NT2/D1 (cell line): ENCODE results near the gene TRIM50.

Source experiments
- SUZ12 ChIP-seq: IDR thresholded peaks from 2 replicates; pipeline ENCODE4 v1.6.1; 2011; ENCODE audit not compliant: insufficient read length, insufficient read depth; ENCODE audit errors: extremely low read depth
- YY1 ChIP-seq: IDR thresholded peaks from 2 replicates; pipeline ENCODE4 v1.6.1; 2011; ENCODE audit not compliant: insufficient read length, insufficient read depth
- ZNF274 ChIP-seq: IDR thresholded peaks from 2 replicates; pipeline ENCODE4 v1.6.1; 2011; ENCODE audit warnings: mild to moderate bottlenecking, low read depth, low read length

GRCh38 chr7:73345951-73346350 lies 18.1 kb upstream of the TRIM50 start:
- TF ChIP-seq YY1 (no peak), SUZ12 (no peak), ZNF274 (no peak)
